Muscle of back (tissue), 13 donors: ENCODE data around the gene TP53I11. TPM values are rescaled to one million over a fixed set of nuclear protein-coding genes. Genes with fewer than 3 reads are reported as not detected.

ENCODE experiments used
- DNase-seq, 3 donors: peaks; one replicate each; pipeline versions ENCODE4 v3.0.0 to v3.0.0-alpha.2; 2013
- long read RNA-seq, 9 donors: transcript quantifications; one replicate each; lab custom pipeline, GENCODE V29; 2026
- polyA plus RNA-seq, 10 donors: library from polyadenylated mRNA; unstranded; fragments of 120-200 nt; gene quantifications; one replicate each; pipeline ENCODE4 v1.2.1, GENCODE V29; 2013; ENCODE audit not compliant: insufficient read length in 10 of 10

TP53I11 gene, protein sequence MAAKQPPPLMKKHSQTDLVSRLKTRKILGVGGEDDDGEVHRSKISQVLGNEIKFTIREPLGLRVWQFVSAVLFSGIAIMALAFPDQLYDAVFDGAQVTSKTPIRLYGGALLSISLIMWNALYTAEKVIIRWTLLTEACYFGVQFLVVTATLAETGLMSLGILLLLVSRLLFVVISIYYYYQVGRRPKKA
- 10 to 100 TPM; 36.6 to 57.2 (median 43.9) TPM for polyA plus RNA-seq
- long read RNA-seq, donor 1, transcript TP53I11-208 (7 exons, 2,647 nt), result major isoform, 12 of 13 reads
- long read RNA-seq, donor 1, partial matches to known transcripts, result 0 of 13 reads
- long read RNA-seq, donor 1, other reads (novel, unspliced or antisense), result 0 of 13 reads
- long read RNA-seq, donor 2, partial matches to known transcripts, result 0 of 5 reads
- long read RNA-seq, donor 2, other reads (novel, unspliced or antisense), result 0 of 5 reads
- long read RNA-seq, donor 3, result 0 reads
- long read RNA-seq, donor 4, transcript TP53I11-208 (7 exons, 2,647 nt), result major isoform, 6 of 8 reads
- long read RNA-seq, donor 4, partial matches to known transcripts, result 0 of 8 reads
- long read RNA-seq, donor 4, other reads (novel, unspliced or antisense), result 0 of 8 reads
- long read RNA-seq, donor 5, transcript TP53I11-208 (7 exons, 2,647 nt), result major isoform, 11 of 63 reads
- long read RNA-seq, donor 5, partial matches to known transcripts, result 21 of 63 reads
- long read RNA-seq, donor 5, other reads (novel, unspliced or antisense), result 25 of 63 reads
- long read RNA-seq, donor 6, transcript TP53I11-208 (7 exons, 2,647 nt), result major isoform, 11 of 12 reads
- long read RNA-seq, donor 6, partial matches to known transcripts, result 0 of 12 reads
- long read RNA-seq, donor 6, other reads (novel, unspliced or antisense), result 0 of 12 reads
- long read RNA-seq, donor 7, transcript TP53I11-208 (7 exons, 2,647 nt), result major isoform, 7 of 33 reads
- long read RNA-seq, donor 7, partial matches to known transcripts, result 7 of 33 reads
- long read RNA-seq, donor 7, other reads (novel, unspliced or antisense), result 15 of 33 reads
- long read RNA-seq, donor 8, transcript TP53I11-208 (7 exons, 2,647 nt), result major isoform, 6 of 6 reads
- long read RNA-seq, donor 8, partial matches to known transcripts, result 0 of 6 reads
- long read RNA-seq, donor 8, other reads (novel, unspliced or antisense), result 0 of 6 reads
- long read RNA-seq, donor 9, transcript TP53I11-208 (7 exons, 2,647 nt), result major isoform, 5 of 5 reads
- long read RNA-seq, donor 9, partial matches to known transcripts, result 0 of 5 reads
- long read RNA-seq, donor 9, other reads (novel, unspliced or antisense), result 0 of 5 reads

DNA sequence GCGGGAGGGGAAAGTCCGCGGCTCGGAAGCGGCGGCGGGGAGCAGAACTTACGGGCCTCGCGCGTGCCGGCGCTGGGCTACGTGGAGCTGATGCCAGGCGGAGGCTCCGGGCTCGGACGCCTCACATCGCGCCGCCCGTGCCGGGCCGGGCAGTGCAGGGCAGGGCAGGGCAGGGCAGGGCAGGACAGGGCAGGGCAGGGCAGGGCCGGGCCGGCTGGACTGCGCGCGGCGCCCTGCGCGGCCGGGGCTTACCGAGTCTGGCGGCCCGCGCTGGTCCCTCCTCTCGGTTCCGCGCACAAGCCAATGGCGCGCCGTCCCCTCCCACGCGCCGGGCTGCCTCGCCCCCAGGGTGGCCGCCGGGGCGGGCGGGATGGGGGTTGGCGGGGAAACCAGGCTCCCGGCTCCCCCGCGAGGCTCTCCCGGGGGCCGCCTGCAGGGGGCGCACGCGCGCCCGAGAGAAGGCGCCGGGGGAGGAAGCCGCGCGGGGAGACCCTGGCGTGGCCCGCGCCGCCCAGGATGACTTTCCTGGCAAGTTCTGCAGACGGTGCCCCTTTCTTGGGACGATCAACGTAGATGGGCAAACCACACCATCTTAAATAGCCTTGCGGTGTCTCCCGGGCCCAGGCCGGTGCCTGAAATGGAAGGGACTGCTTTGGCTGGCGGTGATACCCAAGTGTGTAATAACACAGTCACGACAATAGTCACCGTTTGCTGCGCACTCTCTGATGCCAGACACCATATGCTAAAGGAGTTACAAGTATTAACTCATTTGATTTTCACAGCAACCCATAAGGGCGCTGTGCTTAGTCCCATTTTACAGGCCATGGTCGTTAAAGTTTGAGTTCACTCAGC lies at the start of gene TP53I11:
Gene TP53I11, minus strand, starts transcription at position 259 of the 852 bp plus-strand sequence. CDS start 12,548 bp downstream, outside the sequence.
- DNase-seq, result peak in 2 of 3 donors; percentile 79 to 88

DNA sequence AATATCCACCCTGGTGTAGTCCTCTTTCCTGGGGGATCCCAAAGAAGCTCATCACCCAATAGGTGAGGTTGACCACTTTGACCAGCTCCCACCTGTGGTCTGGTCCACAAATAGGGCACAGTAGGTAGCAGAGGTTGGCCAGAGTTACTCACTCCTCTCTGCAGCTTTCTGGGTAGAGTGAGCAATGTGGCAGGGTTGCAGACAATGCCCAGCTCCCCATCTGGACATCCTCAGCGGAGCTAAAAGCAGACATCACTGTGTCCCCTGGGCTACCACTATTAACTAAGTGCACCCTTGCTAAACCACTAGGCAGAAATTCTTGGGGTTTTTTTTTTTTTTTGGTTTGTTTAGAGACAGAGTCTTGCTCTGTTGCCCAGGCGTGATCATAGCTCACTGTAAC lies 48.4 kb upstream of the TP53I11 start:
- DNase-seq, result no peak

DNA sequence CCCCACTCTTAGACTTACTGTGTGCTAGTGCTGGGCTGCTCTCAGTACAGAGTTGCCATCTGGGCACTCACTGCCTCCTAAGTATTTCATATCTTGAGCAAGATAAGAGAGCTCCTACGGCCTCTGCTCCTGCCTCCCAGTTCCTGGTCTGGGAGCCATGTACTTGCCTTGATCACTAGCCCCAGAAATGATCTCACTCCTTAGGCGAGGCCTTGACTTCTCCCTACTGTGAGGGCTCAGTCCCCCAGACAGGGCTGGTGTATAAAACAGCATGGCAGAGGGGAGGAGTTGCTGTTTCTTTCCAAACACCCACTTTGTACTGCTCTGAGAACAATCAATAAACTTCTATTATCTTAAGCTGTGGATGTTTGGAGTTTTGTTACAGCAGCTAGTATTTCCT lies 47.4 kb upstream of the TP53I11 start:
- DNase-seq, result no peak

DNA sequence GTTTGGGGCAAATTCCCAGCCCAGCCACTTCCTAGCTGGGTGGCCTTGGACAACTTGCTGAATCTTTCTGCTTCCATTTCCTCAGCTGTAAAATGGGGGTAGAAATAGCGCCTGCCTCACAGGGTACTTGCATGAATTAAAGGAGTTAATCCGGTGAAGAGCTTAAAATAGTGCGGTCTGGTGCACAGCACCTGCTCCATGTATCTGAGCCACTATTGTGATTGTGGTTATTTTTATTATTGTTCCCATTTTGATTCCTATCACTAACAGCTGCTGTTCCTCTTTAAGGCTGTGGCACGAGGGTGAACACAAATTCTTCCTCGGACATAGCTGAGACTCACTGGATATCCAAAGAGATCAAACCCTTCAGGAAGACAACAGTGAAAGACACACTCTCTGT lies 46.9 kb upstream of the TP53I11 start:
- no peak for DNase-seq

DNA sequence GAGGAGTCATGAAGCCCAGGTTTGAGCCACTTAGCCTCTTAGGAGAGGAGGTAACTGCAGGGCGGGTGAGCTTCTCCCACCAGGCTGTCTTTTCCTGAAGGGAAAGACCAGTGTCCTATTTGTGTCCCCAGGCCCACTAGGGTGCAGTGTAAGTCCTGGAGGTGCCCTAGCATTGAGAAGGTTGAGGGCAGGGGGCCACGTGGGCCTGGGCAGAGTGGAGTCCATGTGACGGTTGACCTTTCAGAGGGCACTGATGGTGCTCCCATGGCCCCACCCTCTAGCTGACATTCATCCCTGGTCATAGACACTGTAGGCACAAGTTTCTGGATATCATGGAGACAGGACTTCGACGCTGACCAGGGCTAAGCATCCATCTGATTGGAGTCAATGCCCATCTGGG lies 44.1 kb upstream of the TP53I11 start:
- no peak for DNase-seq

DNA sequence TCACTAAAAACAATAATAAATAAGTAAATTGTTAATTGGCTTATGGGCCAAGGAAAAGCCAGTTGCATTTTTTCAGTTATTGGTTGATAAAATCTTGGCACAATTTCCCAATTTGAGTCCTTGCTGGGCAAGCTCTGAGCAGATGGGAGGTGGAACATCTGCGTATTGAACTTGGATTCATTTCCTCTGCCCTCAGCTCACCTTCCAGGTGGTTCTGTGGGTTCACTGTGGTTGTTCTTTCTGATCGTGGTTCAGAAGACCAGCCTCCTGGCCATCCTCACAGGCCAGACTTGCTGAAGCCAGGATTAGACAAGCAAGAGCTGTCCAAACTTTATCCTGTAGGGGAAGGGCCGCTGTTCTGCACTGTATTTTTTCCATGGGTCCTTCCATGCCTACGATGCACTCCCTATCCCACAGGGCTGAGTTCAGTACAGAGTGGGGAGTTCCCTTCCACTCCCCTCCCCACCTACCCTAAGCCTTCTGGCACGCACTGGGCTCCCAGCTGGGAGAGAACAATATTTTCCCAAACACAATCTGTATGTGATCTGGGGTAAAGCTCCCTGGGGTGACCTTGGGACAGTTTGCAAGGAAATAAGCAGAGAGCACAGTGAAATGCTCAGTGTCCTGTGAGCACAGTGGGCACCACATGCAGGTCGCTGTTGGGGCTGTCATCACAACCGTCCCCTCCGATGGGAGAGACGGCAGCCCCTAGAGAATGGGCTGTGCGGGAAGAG lies 43.5 kb upstream of the TP53I11 start:
- no peak for DNase-seq

DNA sequence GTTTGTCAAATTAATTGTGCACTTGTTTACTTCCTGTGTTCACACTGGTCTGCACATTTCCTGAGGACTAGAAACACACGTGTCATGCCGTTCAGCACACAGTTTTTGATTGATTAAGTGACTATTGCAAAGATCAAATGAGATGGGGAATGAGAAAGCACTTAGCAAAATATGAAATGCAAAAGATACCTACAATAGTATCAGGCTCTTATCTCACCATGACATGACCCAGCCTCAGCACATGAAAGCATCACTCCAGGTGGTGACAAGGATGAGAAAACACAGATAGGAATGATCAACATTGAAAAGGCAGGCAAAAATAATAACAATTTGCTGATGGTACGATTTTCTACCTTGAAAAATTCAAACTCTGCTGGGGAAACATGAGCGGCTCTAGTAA lies 42.1 kb upstream of the TP53I11 start:
- DNase-seq, result no peak

DNA sequence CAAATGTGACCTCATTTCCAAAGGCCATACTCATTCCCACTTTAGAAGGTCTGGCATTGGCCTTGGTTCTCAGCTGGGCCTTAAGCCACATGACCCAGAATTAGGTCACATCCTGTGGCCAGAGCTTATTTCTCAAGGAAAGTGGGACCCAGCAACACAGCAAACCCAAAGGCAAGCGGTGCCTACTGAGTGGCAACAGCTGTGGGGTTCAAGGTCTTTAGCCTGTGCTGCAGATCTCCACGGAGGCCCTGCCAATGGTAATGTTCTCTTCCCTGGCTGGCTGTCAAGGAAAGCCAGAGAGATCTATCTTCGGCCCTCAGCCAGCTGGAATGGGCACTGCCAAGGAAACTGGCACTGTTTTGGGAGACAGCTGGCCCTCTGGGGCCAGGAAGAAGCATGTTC lies 41.5 kb upstream of the TP53I11 start:
- DNase-seq, result no peak

DNA sequence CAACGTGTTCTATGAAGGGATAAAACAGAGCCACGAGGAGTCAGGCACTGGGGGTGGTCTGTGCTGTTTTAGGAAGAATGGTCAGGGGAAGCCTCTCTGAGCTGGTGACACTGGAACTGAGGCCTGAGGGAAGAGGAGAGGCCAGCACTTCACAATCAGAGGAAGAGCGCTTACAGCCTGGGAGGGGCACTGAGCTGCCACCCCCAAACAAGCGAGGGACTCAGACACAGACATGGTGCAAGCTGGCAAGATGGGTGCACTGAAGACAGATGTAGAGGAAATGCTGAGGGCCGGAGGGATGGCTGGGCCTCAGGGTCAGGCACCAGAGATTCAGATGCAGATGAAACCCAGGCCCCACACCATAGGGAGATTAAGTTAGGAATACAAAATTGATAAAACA lies 40.0 kb upstream of the TP53I11 start:
- DNase-seq, result no peak

DNA sequence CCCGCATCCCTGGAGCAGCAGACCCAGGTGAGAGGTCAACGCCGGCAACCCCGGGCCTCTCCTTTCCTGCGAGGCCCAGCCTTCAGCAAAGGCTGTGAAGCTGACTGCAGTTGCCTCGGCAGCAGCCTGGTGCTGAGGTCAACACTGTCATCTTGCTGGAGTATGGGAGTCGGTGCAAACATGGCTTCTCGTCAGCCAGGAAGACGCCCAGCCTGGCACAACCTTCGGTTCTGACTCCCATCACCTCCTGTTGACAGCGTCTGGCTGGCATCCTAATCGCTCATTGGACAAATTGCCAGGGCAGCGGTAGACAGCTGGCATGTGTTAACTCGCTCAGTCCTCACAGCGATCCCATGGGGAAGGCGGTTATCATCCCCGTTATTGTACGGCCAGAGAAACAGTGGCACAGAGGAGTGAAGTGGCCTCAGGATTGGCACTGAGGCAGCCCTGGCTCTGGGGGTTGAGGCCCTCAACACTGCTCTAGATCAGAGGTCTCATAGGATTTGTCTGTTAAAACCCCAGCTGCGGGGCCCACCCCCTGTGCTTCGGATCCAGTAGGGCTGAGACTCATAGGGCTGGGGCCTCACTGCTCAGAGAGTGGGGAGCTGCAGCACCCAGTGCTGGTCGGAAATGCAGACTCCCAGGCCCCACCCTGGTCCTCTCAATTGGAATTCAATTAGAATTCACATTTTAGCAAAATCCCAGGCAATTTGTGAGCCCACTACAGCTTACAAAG lies 39.3 kb upstream of the TP53I11 start:
- peak in 2 of 3 donors; percentile 10 to 49 for DNase-seq

DNA sequence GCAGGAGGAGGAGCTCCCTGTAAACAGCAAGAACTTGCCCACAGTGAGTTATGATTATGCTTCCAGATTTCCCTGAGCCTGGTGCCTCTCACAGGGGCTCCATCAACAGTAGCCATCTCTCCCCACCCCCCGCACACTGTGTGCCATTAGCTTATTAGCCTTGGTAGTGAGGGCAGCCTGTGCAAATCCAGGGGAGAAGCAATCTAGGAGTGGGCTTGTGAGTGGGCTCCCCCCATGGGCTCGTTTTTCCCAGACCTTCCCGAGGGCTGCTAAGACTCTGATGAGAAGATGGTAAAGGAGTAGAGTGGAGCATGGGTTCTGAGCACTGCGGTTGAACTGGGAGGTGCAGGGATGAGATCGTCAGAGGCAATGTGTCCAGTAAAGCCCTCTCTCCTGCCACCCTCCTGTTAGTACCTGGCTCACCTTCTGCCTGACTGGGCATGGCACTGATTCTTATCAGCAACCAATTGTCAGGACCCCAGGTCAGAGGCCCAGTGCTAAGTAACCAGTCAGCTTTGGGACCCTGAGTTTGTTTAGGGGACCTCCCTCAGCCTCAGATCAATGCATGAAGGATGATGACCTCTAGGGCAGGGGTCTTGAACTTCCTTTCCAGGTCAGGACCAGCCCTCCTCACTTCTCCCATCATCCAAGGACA lies 38.4 kb upstream of the TP53I11 start:
- no peak for DNase-seq

DNA sequence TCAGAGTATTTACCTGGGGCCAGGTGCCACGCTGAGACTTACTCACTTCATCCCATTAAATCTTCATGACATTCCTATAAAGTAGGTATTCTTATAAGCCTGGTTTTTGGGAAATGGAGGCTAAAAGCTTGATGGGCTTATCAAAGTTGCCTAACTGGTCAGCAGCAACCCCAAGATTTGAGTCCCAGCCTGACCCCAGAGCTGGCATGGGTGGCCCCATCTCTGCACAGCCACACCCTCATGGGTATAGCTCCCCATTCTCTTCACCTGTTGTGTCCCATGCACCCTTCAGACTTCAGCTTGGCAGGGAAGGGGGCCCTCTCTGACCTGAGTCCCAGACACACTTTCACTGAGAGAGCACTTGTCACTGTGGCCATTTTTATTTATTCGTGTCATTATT lies 37.4 kb upstream of the TP53I11 start:
- DNase-seq, result no peak

DNA sequence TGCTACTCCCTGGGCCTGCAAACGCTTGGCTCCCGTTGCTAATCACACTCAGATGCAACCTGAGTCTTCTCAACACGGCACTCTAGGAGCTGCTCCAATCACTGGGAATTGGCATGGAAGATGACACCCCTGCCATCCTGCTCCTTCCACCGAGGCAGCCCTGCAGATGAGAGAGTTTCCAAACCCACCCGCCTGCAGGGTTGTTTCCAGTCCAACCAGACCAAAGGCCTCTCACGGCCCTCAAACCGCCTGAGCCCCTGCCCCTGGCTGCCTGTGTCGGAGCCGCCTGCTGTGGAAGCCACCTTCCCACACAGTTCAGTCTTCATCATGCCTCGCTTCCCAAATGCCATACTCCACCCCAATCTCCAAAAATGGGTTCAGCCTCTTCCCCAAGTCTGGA lies 36.8 kb upstream of the TP53I11 start:
- peak in 1 of 3 donors; percentile 25 for DNase-seq

DNA sequence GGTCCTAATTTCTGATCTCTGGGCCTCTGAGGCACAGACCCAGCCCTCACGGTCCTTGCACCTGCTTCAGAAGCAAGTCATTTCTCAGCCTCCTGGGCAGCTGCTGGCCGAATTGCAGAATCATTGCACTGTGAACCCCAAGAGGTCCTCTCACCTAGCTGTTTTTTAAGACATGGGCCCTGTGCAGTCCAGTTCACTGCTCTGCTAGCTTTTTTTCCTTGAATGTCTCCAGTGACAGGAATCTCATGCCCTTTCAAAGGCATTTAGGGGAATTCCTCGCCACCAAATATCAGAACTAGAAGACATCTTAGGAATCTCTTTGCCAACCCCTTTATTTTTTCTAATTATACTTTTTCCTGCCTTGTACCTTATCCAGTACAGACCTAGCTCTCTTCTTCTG lies 35.6 kb upstream of the TP53I11 start:
- DNase-seq, result no peak

DNA sequence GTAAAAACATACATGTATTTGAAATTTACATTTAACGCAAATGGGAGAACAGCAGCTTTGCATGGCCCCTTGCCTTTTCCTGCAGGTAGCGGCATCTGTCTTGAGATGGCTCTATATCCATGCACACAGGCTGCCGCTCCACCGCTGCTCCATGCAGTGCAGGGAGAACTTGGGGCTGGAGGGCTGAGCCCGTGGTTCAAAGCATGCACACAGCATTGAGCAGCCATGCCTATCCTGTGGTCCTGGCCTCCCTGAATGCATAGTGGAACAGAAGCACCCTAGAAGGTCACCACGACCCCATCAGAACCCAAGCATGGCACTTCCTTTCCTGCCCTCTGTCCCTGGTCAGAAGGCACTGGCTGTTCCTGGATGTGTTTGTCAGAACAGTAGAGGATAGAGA lies 35.0 kb upstream of the TP53I11 start:
- DNase-seq, result no peak

DNA sequence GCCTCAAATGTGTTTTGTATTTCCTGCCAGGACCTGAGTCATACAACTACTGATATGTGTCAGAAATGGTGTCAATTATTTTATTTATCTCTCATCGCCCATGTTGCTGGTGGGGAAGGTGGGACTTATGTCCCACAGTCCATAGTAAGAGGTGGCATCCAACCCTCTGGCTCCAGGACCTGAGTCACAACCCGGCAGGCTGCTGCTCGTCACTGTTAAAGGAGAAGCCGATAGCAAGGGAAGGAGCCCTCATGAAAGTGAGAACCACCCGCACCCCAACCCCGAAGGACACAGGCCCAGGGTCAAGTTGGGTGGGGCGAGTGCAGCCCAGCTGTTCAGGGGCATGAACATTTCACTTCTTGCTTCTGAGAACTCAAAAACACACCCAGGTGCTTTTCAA lies 33.1 kb upstream of the TP53I11 start:
- DNase-seq, result no peak

DNA sequence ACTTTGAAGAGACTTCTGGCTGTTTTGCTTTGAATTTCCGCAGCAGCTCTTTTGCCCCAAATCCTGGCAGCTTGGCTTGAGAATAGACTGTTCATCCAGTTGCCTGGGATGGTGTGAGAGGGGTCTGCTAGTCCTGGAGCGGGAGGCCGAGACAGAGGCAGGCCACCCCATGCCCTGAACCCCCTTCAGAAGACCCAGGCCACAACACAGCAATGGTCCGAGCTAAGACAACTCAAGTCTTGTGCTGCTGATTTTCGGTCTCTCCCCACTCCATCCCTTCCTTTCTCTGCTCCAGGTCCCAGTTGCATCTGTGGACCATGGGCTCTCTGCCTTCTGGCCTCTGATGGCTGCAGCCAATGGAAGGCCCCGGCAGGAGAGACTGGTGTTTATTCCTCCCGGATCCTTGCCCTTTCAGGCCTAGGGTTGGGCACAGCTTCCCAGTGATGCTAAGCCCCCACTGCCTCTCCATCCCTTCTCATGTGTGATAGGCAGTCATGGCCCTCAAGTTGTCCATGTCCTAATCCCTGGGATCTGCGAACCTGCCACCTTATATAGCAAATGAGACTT lies 31.9 kb upstream of the TP53I11 start:
- no peak for DNase-seq
